Measurements from ENCODE around the gene ATP10A. TPM values are rescaled to one million over a fixed set of nuclear protein-coding genes. Genes with fewer than 3 reads are reported as not detected.

The ATP10A gene
- polyA plus RNA-seq, 1 experiment: 3.5 TPM

- Histone ChIP-seq H3K9me3 (ENCODE audit: control insufficient read depth, insufficient read depth, low read length) (no peaks in the 10 kb centered on the region), H3K27ac (ENCODE audit: low read depth, low read length) (no peak overlapping the region), H3K27me3 (ENCODE audit: control insufficient read depth, insufficient read depth, low read length) (no peaks in the 10 kb centered on the region), H3K4me3 (ENCODE audit: low read depth, low read length) (no peak overlapping the region)
- no peak for DNase-seq (ENCODE audit: low read depth, low spot score)
- CTCF ChIA-PET: interaction anchor here (0.8 to 2.4 kb wide), 4 partner anchors 9 to 250 kb away, joined by 3 to 9 read pairs (median 4); no protein-coding TSS in a partner anchor
- POLR2A ChIA-PET: no interaction called here
- TF ChIP-seq, protein P1, sequence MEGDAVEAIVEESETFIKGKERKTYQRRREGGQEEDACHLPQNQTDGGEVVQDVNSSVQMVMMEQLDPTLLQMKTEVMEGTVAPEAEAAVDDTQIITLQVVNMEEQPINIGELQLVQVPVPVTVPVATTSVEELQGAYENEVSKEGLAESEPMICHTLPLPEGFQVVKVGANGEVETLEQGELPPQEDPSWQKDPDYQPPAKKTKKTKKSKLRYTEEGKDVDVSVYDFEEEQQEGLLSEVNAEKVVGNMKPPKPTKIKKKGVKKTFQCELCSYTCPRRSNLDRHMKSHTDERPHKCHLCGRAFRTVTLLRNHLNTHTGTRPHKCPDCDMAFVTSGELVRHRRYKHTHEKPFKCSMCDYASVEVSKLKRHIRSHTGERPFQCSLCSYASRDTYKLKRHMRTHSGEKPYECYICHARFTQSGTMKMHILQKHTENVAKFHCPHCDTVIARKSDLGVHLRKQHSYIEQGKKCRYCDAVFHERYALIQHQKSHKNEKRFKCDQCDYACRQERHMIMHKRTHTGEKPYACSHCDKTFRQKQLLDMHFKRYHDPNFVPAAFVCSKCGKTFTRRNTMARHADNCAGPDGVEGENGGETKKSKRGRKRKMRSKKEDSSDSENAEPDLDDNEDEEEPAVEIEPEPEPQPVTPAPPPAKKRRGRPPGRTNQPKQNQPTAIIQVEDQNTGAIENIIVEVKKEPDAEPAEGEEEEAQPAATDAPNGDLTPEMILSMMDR (IDR thresholded peaks at IDR 0.05; ENCODE audit: low read depth, low read length): no peak
These were observed 179.2 kb downstream of the ATP10A start for GRCh38 chr15:25683911-25684310.

DNA sequence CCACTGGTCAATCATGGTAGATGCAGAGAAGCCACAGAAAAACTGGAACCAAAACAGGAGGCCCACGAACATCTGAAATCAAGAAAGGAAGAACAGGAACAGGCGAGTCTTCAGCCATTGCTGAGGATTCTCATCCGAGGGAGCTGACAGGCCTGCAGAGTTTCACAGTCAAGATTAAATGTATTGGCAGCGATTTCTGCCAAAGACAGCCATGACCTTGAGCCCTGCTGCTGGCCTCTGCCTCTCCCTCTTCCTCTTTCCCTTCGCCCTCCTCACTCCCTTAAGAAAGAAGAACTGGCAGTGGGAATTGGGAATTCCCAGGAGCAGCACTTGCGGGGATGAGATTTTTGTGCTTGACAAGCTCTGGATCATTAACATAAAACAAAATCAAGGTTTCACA is 179.7 kb downstream of the ATP10A start:
- no peaks in the 10 kb centered on the region for H3K9me3 ChIP-seq (ENCODE audit: control insufficient read depth, insufficient read depth, low read length)
- no peak overlapping the region for H3K27ac ChIP-seq (ENCODE audit: low read depth, low read length)
- POLR2A ChIA-PET: no interaction called here
- TF ChIP-seq, protein P1 (IDR thresholded peaks at IDR 0.05; ENCODE audit: low read depth, low read length): no peak
- CTCF ChIA-PET: interaction anchor here (0.8 to 2.3 kb wide), 2 partner anchors 10 to 11 kb away, joined by 3 to 5 read pairs; no protein-coding TSS in a partner anchor
- H3K27me3 ChIP-seq (ENCODE audit: control insufficient read depth, insufficient read depth, low read length): no peaks in the 10 kb centered on the region
- DNase-seq (ENCODE audit: low read depth, low spot score): no peak
- no peak overlapping the region for H3K4me3 ChIP-seq (ENCODE audit: low read depth, low read length)

DNA sequence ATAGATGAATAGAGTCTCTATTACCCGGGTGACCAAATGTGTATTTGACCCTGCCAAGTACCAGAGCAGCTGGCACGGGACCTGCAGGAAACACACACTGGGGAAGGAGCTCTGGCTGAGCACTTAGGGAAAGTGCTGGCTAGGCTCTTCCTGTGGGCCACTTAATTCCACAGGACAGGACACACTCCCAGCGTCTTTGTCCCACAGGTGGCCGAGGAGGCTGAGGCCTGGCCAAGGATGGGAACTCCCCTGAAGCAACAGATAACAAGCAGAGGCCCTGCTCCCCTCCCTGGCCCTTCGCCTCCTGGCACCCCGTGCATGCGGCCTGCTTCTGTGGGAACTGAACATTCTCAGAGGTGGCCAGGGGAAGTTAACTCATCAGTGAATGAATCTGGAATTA is 180.8 kb downstream of the ATP10A start:
- ChIA-PET CTCF (interaction anchor here (1.6 kb wide), 1 partner anchor 10 kb away, joined by 4 read pairs; no protein-coding TSS in a partner anchor), POLR2A (no interaction called here)
- TF ChIP-seq, protein P1 (IDR thresholded peaks at IDR 0.05; ENCODE audit: low read depth, low read length): no peak
- Histone ChIP-seq H3K9me3 (ENCODE audit: control insufficient read depth, insufficient read depth, low read length) (no peaks in the 10 kb centered on the region), H3K27ac (ENCODE audit: low read depth, low read length) (no peak overlapping the region), H3K27me3 (ENCODE audit: control insufficient read depth, insufficient read depth, low read length) (no peaks in the 10 kb centered on the region), H3K4me3 (ENCODE audit: low read depth, low read length) (no peak overlapping the region)
- DNase-seq (ENCODE audit: low read depth, low spot score): no peak

DNA sequence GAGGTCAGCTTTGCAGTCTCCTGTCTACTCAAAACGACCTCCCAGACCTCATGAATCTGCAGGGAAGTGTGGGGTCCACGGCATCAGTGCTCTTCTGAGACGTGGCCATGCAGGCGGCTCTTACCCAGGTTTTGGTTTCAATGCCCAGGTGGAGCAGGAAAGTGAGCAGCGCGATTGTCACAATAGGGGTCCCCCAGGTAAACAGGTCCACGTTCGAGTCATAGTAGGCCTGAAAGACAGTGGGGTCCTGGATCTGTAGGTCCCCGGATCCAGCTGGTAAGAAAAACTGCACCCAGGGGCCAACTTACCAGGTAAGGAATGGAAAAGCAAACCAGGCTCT is 182.5 kb downstream of the ATP10A start:
- no peak for DNase-seq (ENCODE audit: low read depth, low spot score)
- TF ChIP-seq, protein P1 (IDR thresholded peaks at IDR 0.05; ENCODE audit: low read depth, low read length): no peak
- POLR2A ChIA-PET: no interaction called here
- CTCF ChIA-PET: interaction anchor here (0.5 kb wide), 1 partner anchor 197 kb away, joined by 3 read pairs; no protein-coding TSS in a partner anchor
- Histone ChIP-seq H3K27me3 (ENCODE audit: control insufficient read depth, insufficient read depth, low read length) (no peaks in the 10 kb centered on the region), H3K27ac (ENCODE audit: low read depth, low read length) (no peak overlapping the region), H3K9me3 (ENCODE audit: control insufficient read depth, insufficient read depth, low read length) (no peaks in the 10 kb centered on the region), H3K4me3 (ENCODE audit: low read depth, low read length) (no peak overlapping the region)

- no peak for DNase-seq (ENCODE audit: low read depth, low spot score)
- Histone ChIP-seq H3K4me3 (ENCODE audit: low read depth, low read length) (no peak overlapping the region), H3K27me3 (ENCODE audit: control insufficient read depth, insufficient read depth, low read length) (no peaks in the 10 kb centered on the region), H3K9me3 (ENCODE audit: control insufficient read depth, insufficient read depth, low read length) (no peaks in the 10 kb centered on the region), H3K27ac (ENCODE audit: low read depth, low read length) (no peak overlapping the region)
- POLR2A ChIA-PET: no interaction called here
- CTCF ChIA-PET: no interaction called here
- TF ChIP-seq, protein P1 (IDR thresholded peaks at IDR 0.05; ENCODE audit: low read depth, low read length): no peak
These were observed 183.0 kb downstream of the ATP10A start for GRCh38 chr15:25679964-25680685.

Data from AG04450 (cell line).